Transverse colon (tissue), 4 donors: Measurements from ENCODE around the gene WWOX. TPM values are rescaled to one million over a fixed set of nuclear protein-coding genes. Genes with fewer than 3 reads are reported as not detected.
"Not testable (repeated sequence)": the region's sequence is repeated elsewhere in the genome, so short reads cannot be mapped to it uniquely, and the experiment has no call there.

ENCODE experiments used
- DNase-seq: peaks from one replicate; pipeline ENCODE4 v3.0.0-alpha.2; 2019
- H3K27ac ChIP-seq, 4 donors: fragments of 200-600 bp; sonication (generic); 2 replicates each; pipeline ENCODE4 v1.5.1; 2016 to 2018; ENCODE audit warnings: inconsistent platforms in 4 of 4
- H3K27me3 ChIP-seq: fragments of 200-600 bp; sonication (generic); 2 replicates; pipeline ENCODE4 v1.5.1; 2017; ENCODE audit warnings: inconsistent platforms
- H3K36me3 ChIP-seq, 4 donors: fragments of 200-600 bp; sonication (generic); 2 replicates each; pipeline ENCODE4 v1.5.1; 2017 to 2019; ENCODE audit warnings: inconsistent platforms in 4 of 4
- H3K4me1 ChIP-seq, 4 donors: fragments of 200-600 bp; sonication (generic); 2 replicates each; pipeline ENCODE4 v1.5.1; 2017 to 2020; ENCODE audit warnings: inconsistent platforms in 4 of 4
- H3K4me3 ChIP-seq, 4 donors: fragments of 200-600 bp; sonication (generic); 1 replicate in 1 of 4; 2 replicates in 3 of 4; pipeline versions ENCODE4 v1.5.1 to v1.6.1; 2017 to 2019; ENCODE audit warnings: inconsistent platforms in 4 of 4
- H3K9me3 ChIP-seq, 2 donors: fragments of 200-600 bp; sonication (generic); 2 replicates each; pipeline ENCODE4 v1.5.1; 2017 to 2019; ENCODE audit warnings: inconsistent platforms in 2 of 2
- CTCF ChIP-seq, 5 experiments: fragments of 200-600 bp in 3 of 5; fragments of 450-650 bp in 2 of 5; sonication (generic) in 3 of 5; IDR thresholded peaks; 1 replicate in 2 of 5; 2 replicates in 3 of 5; pipeline ENCODE4 v1.5.1; 2016 to 2017; ENCODE audit warnings: antibody characterized with exemption in 5 of 5, inconsistent platforms in 3 of 5, mild to moderate bottlenecking in 2 of 5, moderate library complexity in 1 of 5
- EP300 ChIP-seq: sonication (generic); formaldehyde crosslinking; IDR thresholded peaks from one replicate; pipeline ENCODE4 v1.6.1; 2017; ENCODE audit warnings: antibody characterized with exemption, low read depth
- POLR2A ChIP-seq: fragments of 450-650 bp; IDR thresholded peaks from one replicate; pipeline ENCODE4 v1.6.1; 2016; ENCODE audit warnings: antibody characterized with exemption, mild to moderate bottlenecking, moderate library complexity
- POLR2AphosphoS5 ChIP-seq, 3 donors: sonication (generic); formaldehyde crosslinking; IDR thresholded peaks; one replicate each; pipeline ENCODE4 v1.6.1; 2016; ENCODE audit warnings: antibody characterized with exemption in 3 of 3
- WGBS, 2 donors: methylation state at CpG; one replicate each; pipeline ENCODE4 v1.1.5; 2018; ENCODE audit warnings: low coverage in 1 of 2; 5-methylcytosine and 5-hydroxymethylcytosine counted together
- in situ Hi-C, 4 donors: fragments of 200-750 bp; cut with MboI; loops; one replicate each; pipeline versions ENCODE4 v1.15.0 to v1.15.1; 2017; ENCODE audit warnings: low sequenced_read_pairs in 3 of 4, low pct_ligation_motif_present in 1 of 4, low pct_unique_long_range_greater_than_20kb in 1 of 4
- intact Hi-C: fragments of 100-400 bp; cut with DNase I; formaldehyde crosslinking; loops from one replicate; pipeline ENCODE4 v1.15.1; 2023; ENCODE audit warnings: low total_unique reads
- total RNA-seq, 4 donors: library from RNA; depleted of rRNA; stranded (reverse); fragments of >200 nt; gene quantifications; one replicate each; pipeline ENCODE4 v1.1.0, GENCODE V29; 2016

The WWOX gene
- total RNA-seq, 4 donors from 2014 or later, result 11.2 to 53.8 (median 24.8) TPM

- DNase-seq, result no peak
- TF ChIP-seq EP300, result no peak
- no peak for TF ChIP-seq CTCF (IDR thresholded peaks at IDR 0.05)
- TF ChIP-seq POLR2A, result no peak
- TF ChIP-seq POLR2AphosphoS5 (IDR thresholded peaks at IDR 0.05), result no peak
- in situ Hi-C loops, result no loop called here
These were observed 587.1 kb downstream of the WWOX start for GRCh38 chr16:78686601-78687000.

GRCh38 chr16:78689028-78689427 is 589.6 kb downstream of the WWOX start:
- no peak for DNase-seq
- WGBS, 2 donors, result 39 to 44% methylated on average over 2 of the region's 2 CpGs
- TF ChIP-seq POLR2A (no peak), POLR2AphosphoS5 (IDR thresholded peaks at IDR 0.05) (no peak), EP300 (no peak), CTCF (IDR thresholded peaks at IDR 0.05) (no peak)
- in situ Hi-C loops (no loop called here), intact Hi-C loops (no loop called here)
- no peaks in the 10 kb centered on the region for H3K36me3 ChIP-seq
- H3K4me1 ChIP-seq, result no peaks in the 10 kb centered on the region
- no peaks in the 10 kb centered on the region for H3K9me3 ChIP-seq
- no peak overlapping the region for H3K27ac ChIP-seq
- no peak overlapping the region for H3K4me3 ChIP-seq
- H3K27me3 ChIP-seq, result no peaks in the 10 kb centered on the region

More at GRCh38 chr16:78686601-78687000, 587.1 kb downstream of the WWOX start:
- intact Hi-C loops, result no loop called here
- Histone ChIP-seq H3K4me3 (no peak overlapping the region), H3K4me1 (no peaks in the 10 kb centered on the region), H3K36me3 (no peaks in the 10 kb centered on the region), H3K27me3 (no peaks in the 10 kb centered on the region), H3K9me3 (no peaks in the 10 kb centered on the region), H3K27ac (no peak overlapping the region)
- WGBS, 2 donors, result 56 to 84% methylated on average over 1 to 5 of the region's 5 CpGs

- TF ChIP-seq POLR2AphosphoS5 (IDR thresholded peaks at IDR 0.05) (no peak), EP300 (no peak), CTCF (IDR thresholded peaks at IDR 0.05) (no peak), POLR2A (no peak)
- H3K27me3 ChIP-seq, result no peaks in the 10 kb centered on the region
- no peaks in the 10 kb centered on the region for H3K36me3 ChIP-seq
- H3K9me3 ChIP-seq, result no peaks in the 10 kb centered on the region
- intact Hi-C loops, result no loop called here
- DNase-seq, result no peak
- no peaks in the 10 kb centered on the region for H3K4me1 ChIP-seq
- in situ Hi-C loops, result no loop called here
- no peak overlapping the region for H3K4me3 ChIP-seq
- H3K27ac ChIP-seq, result no peak overlapping the region
These were observed 590.1 kb downstream of the WWOX start for GRCh38 chr16:78689536-78689935.

GRCh38 chr16:78690510-78690909 is 591.1 kb downstream of the WWOX start:
- TF ChIP-seq EP300, result no peak
- TF ChIP-seq POLR2AphosphoS5 (IDR thresholded peaks at IDR 0.05), result no peak
- no peak for TF ChIP-seq POLR2A
- no peak for TF ChIP-seq CTCF (IDR thresholded peaks at IDR 0.05)
- Histone ChIP-seq H3K4me1 (no peaks in the 10 kb centered on the region), H3K9me3 (no peaks in the 10 kb centered on the region), H3K27ac (no peak overlapping the region), H3K36me3 (no peaks in the 10 kb centered on the region), H3K4me3 (no peak overlapping the region), H3K27me3 (no peaks in the 10 kb centered on the region)
- intact Hi-C loops, result no loop called here
- 87 to 99% methylated on average over 4 of the region's 4 CpGs for WGBS, 2 donors
- in situ Hi-C loops, result no loop called here
- DNase-seq, result no peak

GRCh38 chr16:78691746-78692145 is 592.3 kb downstream of the WWOX start:
- H3K27me3 ChIP-seq, intact Hi-C loops, H3K4me1 ChIP-seq, in situ Hi-C loops, H3K27ac ChIP-seq, H3K9me3 ChIP-seq, H3K36me3 ChIP-seq, DNase-seq, H3K4me3 ChIP-seq: not testable (repeated sequence)
- 68 to 96% methylated on average over 2 to 3 of the region's 3 CpGs for WGBS, 2 donors
